ENCODE measurements around the gene CEP83.

GRCh38 chr12:94338006-94338794, 121.5 kb downstream of the CEP83 start:
- TF ChIP-seq CTCF (optimal IDR thresholded peaks at IDR 0.05 in 1 of 3, IDR thresholded peaks at IDR 0.05 in 1 of 3, conservative IDR thresholded peaks at IDR 0.05 in 1 of 3; ENCODE audit: extremely low read depth in 1 of 3, insufficient read depth in 2 of 3, low read length in 3 of 3) (no peak), EZH2 (IDR thresholded peaks at IDR 0.05; ENCODE audit: low read length) (no peak)
